Activated T-cell treated with anti-CD3 and anti-CD28 coated beads for 1 hour (primary cell): ENCODE data around the gene NLRP8.
"Not testable (repeated sequence)": the region's sequence is repeated elsewhere in the genome, so short reads cannot be mapped to it uniquely, and the experiment has no call there.

Experiments
- DNase-seq: peaks from one replicate; pipeline ENCODE4 v3.0.0-alpha.2; 2020; ENCODE audit warnings: low read depth

NLRP8 gene

DNA sequence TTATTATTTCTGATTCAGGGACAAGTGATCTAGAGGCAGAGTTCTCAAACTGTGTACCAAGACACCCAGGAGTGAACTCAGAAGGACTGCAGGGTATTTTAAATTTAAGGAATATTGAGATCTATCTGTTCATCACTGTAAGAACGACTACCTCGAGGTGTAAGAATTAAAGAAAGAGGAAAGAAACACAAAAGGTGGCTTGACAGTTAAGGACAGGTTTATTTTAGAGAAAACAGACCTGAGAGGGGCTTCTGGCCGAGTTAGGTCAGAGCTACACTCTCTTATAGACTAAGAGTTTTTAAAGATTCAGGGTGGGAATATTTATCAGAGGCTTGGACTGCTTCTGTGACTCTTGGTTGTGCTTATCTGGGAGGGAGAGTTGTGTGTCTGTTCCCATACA, 26.4 kb downstream of the NLRP8 start:
- DNase-seq: no peak

DNA sequence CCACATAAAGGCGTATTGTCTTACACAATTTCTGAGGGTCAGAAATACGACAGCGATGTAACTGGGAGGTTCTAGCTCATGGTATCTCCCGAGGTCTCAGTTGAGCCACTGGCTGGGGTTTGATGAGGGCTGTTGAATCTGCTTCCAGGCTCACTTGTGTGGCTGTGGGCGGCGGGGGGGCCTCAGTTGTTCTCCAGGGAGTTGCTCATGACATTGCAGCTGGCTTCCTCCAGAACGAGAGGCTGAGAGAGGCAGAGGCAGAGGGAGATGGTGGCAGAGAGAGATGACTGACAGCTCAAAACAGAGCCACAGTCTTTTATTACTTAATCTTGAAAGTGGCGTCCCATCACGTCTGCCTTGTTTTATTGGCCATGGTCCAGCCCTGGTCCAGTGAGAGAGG, 32.8 kb downstream of the NLRP8 start:
- DNase-seq: no peak

DNA sequence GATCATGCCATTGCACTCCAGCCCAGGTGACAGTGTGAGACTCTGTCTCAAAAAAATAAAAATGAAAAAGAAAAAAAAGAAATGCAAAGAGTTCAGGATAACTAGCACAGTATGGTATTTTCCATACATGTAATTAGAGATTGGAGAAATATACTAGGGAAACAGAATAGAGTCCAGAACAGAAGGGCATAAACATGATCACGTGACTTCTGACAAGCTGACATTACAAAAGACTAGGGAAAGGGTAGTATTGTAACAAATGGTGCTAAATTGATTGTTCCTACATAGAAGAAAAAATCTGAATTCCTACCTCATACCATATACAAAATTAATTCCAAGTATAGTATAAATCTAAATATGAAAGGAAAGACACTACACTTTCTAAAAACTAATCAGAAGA, 37.6 kb downstream of the NLRP8 start:
- no peak for DNase-seq

DNA sequence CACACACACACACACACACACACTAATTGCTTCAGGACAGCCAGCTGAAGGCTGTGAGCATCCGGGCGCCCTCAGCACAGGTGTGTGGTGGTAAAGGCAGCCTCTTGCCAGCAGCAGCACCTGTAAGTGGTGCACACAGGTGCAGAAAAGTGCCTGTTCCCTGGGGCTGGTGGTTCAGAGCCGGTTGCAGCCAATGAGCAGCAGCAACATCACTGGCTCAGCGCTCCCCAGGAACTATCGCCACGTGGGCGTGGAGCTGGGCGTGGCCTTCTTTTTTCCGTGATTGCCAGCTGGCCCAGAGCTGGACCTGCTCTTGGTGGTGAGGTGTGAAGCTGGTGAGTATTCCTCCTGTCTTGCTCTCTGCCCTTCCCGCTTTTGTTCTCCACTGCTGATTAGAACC, 38.9 kb downstream of the NLRP8 start, which contains the start of gene NLRP5:
Gene NLRP5 (plus strand): TSS at position 289 of the 400 bp plus-strand sequence.
- DNase-seq: no peak

DNA sequence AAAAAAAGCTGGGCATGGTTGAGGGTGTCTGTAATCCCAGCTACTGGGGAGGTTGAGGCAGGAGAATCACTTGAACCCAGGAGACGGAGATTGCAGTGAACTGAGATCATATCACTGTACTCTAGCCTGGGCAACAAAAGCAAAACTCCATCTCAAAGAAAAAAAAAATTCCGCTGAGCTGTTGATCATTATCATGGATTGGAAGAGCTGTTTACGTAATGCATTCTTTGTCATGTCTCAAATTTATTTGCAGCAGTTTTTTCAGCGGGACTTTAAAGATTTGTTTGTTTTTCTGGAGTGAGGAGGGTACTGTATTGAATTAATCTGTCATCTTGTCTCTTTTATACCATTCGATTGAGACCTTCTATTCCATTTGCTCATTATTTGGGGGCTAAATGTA, 43.2 kb downstream of the NLRP8 start:
- no peak for DNase-seq

DNA sequence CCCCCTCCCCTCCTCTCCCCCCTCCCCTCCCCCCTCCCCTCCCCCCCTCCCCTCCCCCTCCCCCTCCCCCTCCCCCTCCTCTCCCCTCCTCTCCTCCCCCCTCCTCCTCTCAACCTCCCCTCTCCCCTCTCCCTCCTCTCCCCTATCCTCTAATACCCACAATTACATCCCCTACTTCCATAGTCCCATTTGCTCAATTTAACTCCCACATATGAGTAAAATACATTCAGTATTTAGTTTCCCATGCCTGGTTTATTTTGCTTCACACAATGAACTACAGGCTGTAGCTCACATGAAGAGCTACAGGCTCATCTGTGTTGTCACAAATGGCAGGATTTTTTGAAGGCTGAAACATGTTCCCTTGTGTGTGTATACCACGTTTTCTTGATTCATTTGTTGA, 45.9 kb downstream of the NLRP8 start:
- DNase-seq: no peak

DNA sequence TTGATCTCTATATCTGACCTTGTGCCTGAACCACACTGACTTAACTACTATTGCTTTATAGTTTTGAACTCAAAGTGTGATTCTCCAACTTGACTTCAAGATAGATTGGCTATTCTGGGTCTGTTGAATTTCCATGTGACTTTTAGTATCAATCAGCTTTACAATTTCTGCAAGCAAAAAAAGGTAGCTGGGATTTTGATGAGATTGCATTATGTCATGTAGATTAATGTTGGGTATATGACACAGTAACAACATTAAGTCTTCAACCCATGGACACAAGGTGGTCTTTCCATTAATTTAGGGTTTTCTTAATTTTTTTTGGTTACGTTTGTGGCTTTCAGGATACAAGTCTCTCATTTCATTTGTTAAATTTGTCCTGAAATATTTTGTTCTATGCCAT, 67.1 kb downstream of the NLRP8 start:
- no peak for DNase-seq

DNA sequence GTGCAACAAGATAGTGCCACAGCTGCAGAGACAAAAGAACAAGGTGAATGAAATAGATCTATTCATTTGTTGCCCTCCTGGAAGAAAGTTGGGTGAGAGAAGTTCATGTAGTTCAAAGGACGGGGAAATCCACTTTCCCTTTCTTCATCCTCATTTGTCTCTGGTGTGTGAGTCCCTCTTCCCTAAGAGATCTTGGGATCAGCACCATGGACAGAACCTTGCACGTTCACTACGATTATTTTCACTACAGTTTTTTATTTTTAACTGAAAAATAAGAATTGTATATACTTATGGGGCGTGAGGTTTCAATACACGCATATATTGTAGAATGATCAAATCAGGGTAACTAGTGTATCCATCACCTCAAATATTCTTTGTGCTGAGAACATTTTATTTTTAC, 68.1 kb downstream of the NLRP8 start:
- no peak for DNase-seq

DNA sequence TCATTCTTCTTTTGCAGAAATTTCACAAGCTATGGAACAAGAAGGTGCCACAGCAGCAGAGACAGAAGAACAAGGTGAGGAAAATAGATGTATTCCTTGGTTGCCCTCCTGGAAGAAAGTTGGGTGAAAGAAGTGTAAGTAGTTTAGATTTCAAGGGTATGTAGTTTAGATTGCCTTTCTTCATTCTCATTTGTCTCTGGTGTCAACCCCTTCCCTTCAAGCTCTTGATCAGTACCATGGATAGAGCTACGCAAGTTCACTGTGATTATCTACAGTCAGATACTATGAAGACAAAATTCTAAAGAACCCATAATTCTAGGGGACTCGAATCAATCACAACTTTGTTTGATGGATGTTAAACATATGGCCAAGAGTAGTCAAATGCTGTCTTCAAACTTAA, 71.7 kb downstream of the NLRP8 start:
- DNase-seq: not testable (repeated sequence)

DNA sequence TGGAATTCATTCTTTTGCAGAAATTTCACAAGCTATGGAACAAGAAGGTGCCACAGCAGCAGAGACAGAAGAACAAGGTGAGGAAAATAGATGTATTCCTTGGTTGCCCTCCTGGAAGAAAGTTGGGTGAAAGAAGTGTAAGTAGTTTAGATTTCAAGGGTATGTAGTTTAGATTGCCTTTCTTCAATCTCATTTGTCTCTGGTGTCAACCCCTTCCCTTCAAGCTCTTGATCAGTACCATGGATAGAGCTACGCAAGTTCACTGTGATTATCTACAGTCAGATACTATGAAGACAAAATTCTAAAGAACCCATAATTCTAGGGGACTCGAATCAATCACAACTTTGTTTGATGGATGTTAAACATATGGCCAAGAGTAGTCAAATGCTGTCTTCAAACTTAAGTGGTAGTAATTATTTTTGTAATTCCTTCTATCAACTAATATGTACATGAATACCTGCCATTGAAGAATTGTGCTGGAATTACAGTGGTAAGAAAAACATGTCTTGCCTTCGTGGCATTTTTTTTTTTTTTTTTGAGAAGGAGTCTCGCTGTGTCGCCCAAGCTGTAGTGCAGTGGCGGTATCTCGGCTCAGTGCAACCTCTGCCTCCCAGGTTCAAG, 72.8 kb downstream of the NLRP8 start:
- not testable (repeated sequence) for DNase-seq

DNA sequence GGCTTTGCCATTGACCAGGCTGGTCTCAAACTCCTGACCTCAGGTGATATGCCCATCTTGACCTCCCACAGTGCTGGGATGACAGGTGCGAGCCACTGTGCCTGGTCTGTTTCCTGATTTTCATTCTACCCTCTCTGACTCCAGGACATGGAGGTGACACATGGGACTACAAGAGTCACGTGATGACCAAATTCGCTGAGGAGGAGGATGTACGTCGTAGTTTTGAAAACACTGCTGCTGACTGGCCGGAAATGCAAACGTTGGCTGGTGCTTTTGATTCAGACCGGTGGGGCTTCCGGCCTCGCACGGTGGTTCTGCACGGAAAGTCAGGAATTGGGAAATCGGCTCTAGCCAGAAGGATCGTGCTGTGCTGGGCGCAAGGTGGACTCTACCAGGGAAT, 79.1 kb downstream of the NLRP8 start:
- no peak for DNase-seq
